Ovary (tissue), 3 donors: Measurements from ENCODE around the gene ALDOB.

Source experiments
- CTCF ChIP-seq, 3 donors: fragments of 450-650 bp in 2 of 3; fragments of 200-600 bp in 1 of 3; IDR thresholded peaks; one replicate each; pipeline versions ENCODE4 v1.5.1 to v1.8.0; 2016 to 2022; ENCODE audit warnings: antibody characterized with exemption in 3 of 3, mild to moderate bottlenecking in 1 of 3
- POLR2A ChIP-seq: fragments of 450-650 bp; IDR thresholded peaks from one replicate; pipeline ENCODE4 v1.6.1; 2017; ENCODE audit warnings: antibody characterized with exemption, mild to moderate bottlenecking, moderate library complexity
- donor health status: DM: no; HTN: no; CAD: no.

- TF ChIP-seq CTCF (IDR thresholded peaks at IDR 0.05) (peak; percentile 12 to 65 (median 57)), POLR2A (no peak)
Observed at GRCh38 chr9:101449071-101449721, 13.6 kb upstream of the ALDOB start.
